ENCODE results near the gene PNKD. TPM values are rescaled to one million over a fixed set of nuclear protein-coding genes. Genes with fewer than 3 reads are reported as not detected.
"Not testable (repeated sequence)": the region's sequence is repeated elsewhere in the genome, so short reads cannot be mapped to it uniquely, and the experiment has no call there.

PNKD gene
- total RNA-seq, 1 donor from 2014 or later, result 13.5 TPM

DNA sequence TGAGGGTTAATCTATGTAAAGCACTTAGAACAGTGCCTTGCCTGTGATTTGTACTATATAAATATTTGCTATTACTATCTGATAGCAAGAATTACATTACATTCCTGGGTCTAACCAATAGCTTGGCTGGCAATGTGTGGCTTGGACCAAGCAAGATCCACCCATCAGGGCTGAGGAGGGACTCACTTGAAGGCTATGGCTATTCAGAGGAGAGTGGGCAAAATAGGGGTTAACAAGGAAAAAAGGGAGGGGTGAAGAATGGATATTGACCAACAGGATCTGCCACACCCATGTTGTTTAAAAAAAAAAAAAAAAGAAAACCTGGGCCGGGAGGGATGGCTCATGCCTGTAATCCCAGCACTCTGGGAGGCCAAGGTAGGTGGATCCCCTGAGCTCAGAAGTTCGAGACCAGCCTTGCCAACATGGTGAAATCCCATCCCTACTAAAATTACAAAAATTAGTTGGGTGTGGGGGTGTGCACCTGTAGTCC lies 42.0 kb downstream of the PNKD start:
- Mint-ChIP-seq H3K4me3 (no peak overlapping the region), H3K9me3 (no peaks in the 10 kb centered on the region), H3K4me1 (peaks cover 12% of the 10 kb centered on the region), H3K27me3 (ENCODE audit: insufficient read depth, low read depth) (peaks cover 3% of the 10 kb centered on the region), H3K27ac (no peak overlapping the region), H3K36me3 (no peaks in the 10 kb centered on the region)
- no peaks in the 10 kb centered on the region for H3K27me3 ChIP-seq
- no peak for DNase-seq (ENCODE audit: low spot score)
- no peaks in the 10 kb centered on the region for H3K79me2 ChIP-seq (ENCODE audit: low read depth)
- no peaks in the 10 kb centered on the region for H3K9me3 ChIP-seq (ENCODE audit: low read depth)
- peaks cover 5% of the 10 kb centered on the region for H3F3A ChIP-seq (ENCODE audit: low read depth)
- H3K4me3 ChIP-seq, result no peak overlapping the region
- H2AFZ ChIP-seq (replicated peaks), result peak overlapping the region; percentile 98
- no peaks in the 10 kb centered on the region for H4K20me1 ChIP-seq (ENCODE audit: low read depth)
- H3K4me2 ChIP-seq, result no peak overlapping the region
- no peaks in the 10 kb centered on the region for H3K36me3 ChIP-seq
- no peak overlapping the region for H3K9ac ChIP-seq
- peak overlapping the region; percentile 58 for H3K27ac ChIP-seq
- H3K4me1 ChIP-seq, result peaks cover 7% of the 10 kb centered on the region
- TF ChIP-seq EZH2 (IDR thresholded peaks at IDR 0.05) (no peak), EZH2phosphoT487 (IDR thresholded peaks at IDR 0.05) (no peak), CTCF (IDR thresholded peaks at IDR 0.05) (no peak)

GRCh38 chr2:218313356-218313755 lies 43.0 kb downstream of the PNKD start:
- H4K20me1 ChIP-seq (ENCODE audit: low read depth), result no peaks in the 10 kb centered on the region
- no peak for DNase-seq (ENCODE audit: low spot score)
- no peaks in the 10 kb centered on the region for H3K27me3 ChIP-seq
- H3K4me1 ChIP-seq, result peaks cover 7% of the 10 kb centered on the region
- H3K9me3 ChIP-seq (ENCODE audit: low read depth), result no peaks in the 10 kb centered on the region
- Mint-ChIP-seq H3K27ac (no peak overlapping the region), H3K36me3 (no peaks in the 10 kb centered on the region), H3K27me3 (ENCODE audit: insufficient read depth, low read depth) (peaks cover 6% of the 10 kb centered on the region), H3K4me3 (no peak overlapping the region), H3K4me1 (peaks cover 12% of the 10 kb centered on the region), H3K9me3 (no peaks in the 10 kb centered on the region)
- no peak overlapping the region for H3K27ac ChIP-seq
- no peak overlapping the region for H2AFZ ChIP-seq (replicated peaks)
- H3K36me3 ChIP-seq, result no peaks in the 10 kb centered on the region
- no peak overlapping the region for H3K4me2 ChIP-seq
- TF ChIP-seq CTCF (IDR thresholded peaks at IDR 0.05), result no peak
- no peak for TF ChIP-seq EZH2phosphoT487 (IDR thresholded peaks at IDR 0.05)
- no peak for TF ChIP-seq EZH2 (IDR thresholded peaks at IDR 0.05)
- no peaks in the 10 kb centered on the region for H3K79me2 ChIP-seq (ENCODE audit: low read depth)
- no peak overlapping the region for H3K9ac ChIP-seq
- no peak overlapping the region for H3K4me3 ChIP-seq
- H3F3A ChIP-seq (ENCODE audit: low read depth), result peaks cover 5% of the 10 kb centered on the region

DNA sequence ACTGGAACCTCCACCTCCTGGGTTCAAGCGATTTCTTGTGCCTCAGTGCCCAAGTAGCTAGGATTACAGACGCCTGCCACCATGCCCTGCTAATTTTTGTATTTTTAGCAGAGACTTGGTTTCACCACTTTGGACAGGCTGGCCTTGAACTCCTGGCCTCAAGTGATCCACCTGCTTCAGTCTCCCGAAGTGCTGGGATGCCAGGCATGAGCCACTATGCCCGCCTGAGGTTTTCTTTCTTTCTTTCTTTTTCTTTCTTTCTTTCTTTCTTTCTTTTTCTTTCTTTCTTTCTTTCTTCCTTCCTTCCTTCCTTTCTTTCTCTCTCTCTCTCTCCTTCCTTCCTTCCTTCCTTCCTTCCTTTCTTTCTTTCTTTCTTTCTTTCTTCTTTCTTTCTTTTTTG lies 44.4 kb downstream of the PNKD start:
- H3K36me3 ChIP-seq; H3K4me3 ChIP-seq; H4K20me1 ChIP-seq (ENCODE audit: low read depth); H3K9me3 ChIP-seq (ENCODE audit: low read depth); H3K27me3 Mint-ChIP-seq (ENCODE audit: insufficient read depth, low read depth); H3K36me3 Mint-ChIP-seq; H3K4me3 Mint-ChIP-seq; H3K79me2 ChIP-seq (ENCODE audit: low read depth); H3K9ac ChIP-seq; H2AFZ ChIP-seq (replicated peaks); DNase-seq (ENCODE audit: low spot score); H3F3A ChIP-seq (ENCODE audit: low read depth); H3K27ac Mint-ChIP-seq; H3K4me2 ChIP-seq; H3K9me3 Mint-ChIP-seq; H3K27me3 ChIP-seq; H3K27ac ChIP-seq; H3K4me1 ChIP-seq: not testable (repeated sequence)
- peaks cover 12% of the 10 kb centered on the region for H3K4me1 Mint-ChIP-seq

DNA sequence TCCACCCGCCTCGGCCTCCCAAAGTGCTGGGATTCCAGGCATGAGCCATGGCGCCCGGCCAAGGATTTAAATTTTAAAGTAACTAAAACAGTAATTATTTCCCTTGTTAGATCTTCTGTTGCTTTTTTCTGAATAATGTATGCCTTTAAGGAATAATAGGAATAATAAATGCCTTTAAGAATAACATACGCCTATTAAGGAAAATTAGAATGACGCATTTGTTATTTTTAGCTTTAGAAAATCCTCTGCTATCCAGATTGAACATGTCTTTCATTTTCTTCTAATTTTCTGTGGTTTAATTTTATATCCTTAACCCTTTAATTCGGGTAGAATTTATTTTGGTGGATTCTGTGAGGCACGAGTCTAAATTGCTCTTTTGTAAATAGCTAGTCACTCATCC lies 45.1 kb downstream of the PNKD start:
- peaks cover 5% of the 10 kb centered on the region for H3F3A ChIP-seq (ENCODE audit: low read depth)
- no peaks in the 10 kb centered on the region for H4K20me1 ChIP-seq (ENCODE audit: low read depth)
- Mint-ChIP-seq H3K36me3 (no peaks in the 10 kb centered on the region), H3K4me1 (peaks cover 12% of the 10 kb centered on the region), H3K27ac (no peak overlapping the region), H3K27me3 (ENCODE audit: insufficient read depth, low read depth) (peaks cover 6% of the 10 kb centered on the region), H3K9me3 (no peaks in the 10 kb centered on the region), H3K4me3 (no peak overlapping the region)
- no peak overlapping the region for H3K9ac ChIP-seq
- no peaks in the 10 kb centered on the region for H3K9me3 ChIP-seq (ENCODE audit: low read depth)
- TF ChIP-seq CTCF (IDR thresholded peaks at IDR 0.05), result no peak
- H3K79me2 ChIP-seq (ENCODE audit: low read depth), result no peaks in the 10 kb centered on the region
- peaks cover 7% of the 10 kb centered on the region for H3K4me1 ChIP-seq
- no peak for DNase-seq (ENCODE audit: low spot score)
- no peaks in the 10 kb centered on the region for H3K27me3 ChIP-seq
- H3K36me3 ChIP-seq, result no peaks in the 10 kb centered on the region
- H3K4me3 ChIP-seq, result no peak overlapping the region
- no peak overlapping the region for H3K4me2 ChIP-seq
- H2AFZ ChIP-seq (replicated peaks), result no peak overlapping the region
- no peak overlapping the region for H3K27ac ChIP-seq

Measured in neural progenitor cell (in vitro differentiated cells).